ENCODE data around the gene MT1A.
"Not testable (repeated sequence)": the region's sequence is repeated elsewhere in the genome, so short reads cannot be mapped to it uniquely, and the experiment has no call there.

MT1A gene

GRCh38 chr16:56620339-56620897 is 18.0 kb upstream of the MT1A start:
- Histone ChIP-seq H3K4me3 (ENCODE audit: low read length) (no peak overlapping the region), H4K20me1 (ENCODE audit: control insufficient read depth, insufficient read depth, low read depth, low read length) (no peaks in the 10 kb centered on the region), H3K9me2 (replicated peaks; ENCODE audit: control insufficient read depth, low read length) (no peaks in the 10 kb centered on the region), H3K4me2 (ENCODE audit: low read length) (no peak overlapping the region), H3K4me1 (ENCODE audit: control insufficient read depth, low read length) (no peaks in the 10 kb centered on the region), H3K9me3 (ENCODE audit: control insufficient read depth, insufficient read depth, low read length) (no peaks in the 10 kb centered on the region), H3K27ac (ENCODE audit: low read depth, low read length) (no peak overlapping the region), H3K79me2 (ENCODE audit: control insufficient read depth, low read length) (no peaks in the 10 kb centered on the region), H3F3A (ENCODE audit: control insufficient read depth, insufficient read depth) (no peaks in the 10 kb centered on the region), H3K36me3 (ENCODE audit: control insufficient read depth, low read length) (no peaks in the 10 kb centered on the region), H3K27me3 (ENCODE audit: control insufficient read depth, low read length) (peaks cover 20% of the 10 kb centered on the region; the same call in 1 of the 2 replicates)
- TF ChIP-seq EZH2phosphoT487 (IDR thresholded peaks at IDR 0.05; ENCODE audit: borderline replicate concordance, low read length) (no peak), CTCF (IDR thresholded peaks at IDR 0.05; ENCODE audit: low read depth, low read length, poor library complexity, severe bottlenecking) (no peak)

GRCh38 chr16:56621665-56622445 is 16.6 kb upstream of the MT1A start:
- H3K27me3 ChIP-seq (ENCODE audit: control insufficient read depth, low read length): peaks cover 28% of the 10 kb centered on the region
- H3K9me3 ChIP-seq (ENCODE audit: control insufficient read depth, insufficient read depth, low read length); H4K20me1 ChIP-seq (ENCODE audit: control insufficient read depth, insufficient read depth, low read depth, low read length); H3K4me1 ChIP-seq (ENCODE audit: control insufficient read depth, low read length); H3K27ac ChIP-seq (ENCODE audit: low read depth, low read length); H3K4me2 ChIP-seq (ENCODE audit: low read length); H3K4me3 ChIP-seq (ENCODE audit: low read length); H3K9me2 ChIP-seq (replicated peaks; ENCODE audit: control insufficient read depth, low read length); H3K79me2 ChIP-seq (ENCODE audit: control insufficient read depth, low read length); H3K36me3 ChIP-seq (ENCODE audit: control insufficient read depth, low read length); H3F3A ChIP-seq (ENCODE audit: control insufficient read depth, insufficient read depth): not testable (repeated sequence)

- not testable (repeated sequence) for H3K9me3 ChIP-seq (ENCODE audit: control insufficient read depth, insufficient read depth, low read length); H4K20me1 ChIP-seq (ENCODE audit: control insufficient read depth, insufficient read depth, low read depth, low read length); H3K4me3 ChIP-seq (ENCODE audit: low read length); H3K36me3 ChIP-seq (ENCODE audit: control insufficient read depth, low read length); H3K4me2 ChIP-seq (ENCODE audit: low read length); H3K27ac ChIP-seq (ENCODE audit: low read depth, low read length); H3K79me2 ChIP-seq (ENCODE audit: control insufficient read depth, low read length); H3F3A ChIP-seq (ENCODE audit: control insufficient read depth, insufficient read depth); H3K9me2 ChIP-seq (replicated peaks; ENCODE audit: control insufficient read depth, low read length); H3K4me1 ChIP-seq (ENCODE audit: control insufficient read depth, low read length)
- H3K27me3 ChIP-seq (ENCODE audit: control insufficient read depth, low read length): peaks cover 18% of the 10 kb centered on the region
These were observed 15.3 kb upstream of the MT1A start for GRCh38 chr16:56623184-56623583.

- no peak overlapping the region for H3K4me3 ChIP-seq (ENCODE audit: low read length)
- no peak overlapping the region for H3K4me2 ChIP-seq (ENCODE audit: low read length)
- H3K36me3 ChIP-seq (ENCODE audit: control insufficient read depth, low read length): no peaks in the 10 kb centered on the region
- no peak for TF ChIP-seq EZH2phosphoT487 (IDR thresholded peaks at IDR 0.05; ENCODE audit: borderline replicate concordance, low read length)
- TF ChIP-seq CTCF (IDR thresholded peaks at IDR 0.05; ENCODE audit: low read depth, low read length, poor library complexity, severe bottlenecking): no peak
- no peaks in the 10 kb centered on the region for H3F3A ChIP-seq (ENCODE audit: control insufficient read depth, insufficient read depth)
- no peaks in the 10 kb centered on the region for H3K9me2 ChIP-seq (replicated peaks; ENCODE audit: control insufficient read depth, low read length)
- peaks cover 18% of the 10 kb centered on the region for H3K27me3 ChIP-seq (ENCODE audit: control insufficient read depth, low read length)
- H3K79me2 ChIP-seq (ENCODE audit: control insufficient read depth, low read length): no peaks in the 10 kb centered on the region
- H3K9me3 ChIP-seq (ENCODE audit: control insufficient read depth, insufficient read depth, low read length): no peaks in the 10 kb centered on the region
- H3K4me1 ChIP-seq (ENCODE audit: control insufficient read depth, low read length): no peaks in the 10 kb centered on the region
- no peaks in the 10 kb centered on the region for H4K20me1 ChIP-seq (ENCODE audit: control insufficient read depth, insufficient read depth, low read depth, low read length)
- H3K27ac ChIP-seq (ENCODE audit: low read depth, low read length): no peak overlapping the region
These were observed 14.8 kb upstream of the MT1A start for GRCh38 chr16:56623637-56624036.
